Measurements from ENCODE around the gene PDE6C. TPM values are rescaled to one million over a fixed set of nuclear protein-coding genes. Genes with fewer than 3 reads are reported as not detected.

Gene PDE6C
- total RNA-seq, 2 experiments from 2014 or later: not detected

DNA sequence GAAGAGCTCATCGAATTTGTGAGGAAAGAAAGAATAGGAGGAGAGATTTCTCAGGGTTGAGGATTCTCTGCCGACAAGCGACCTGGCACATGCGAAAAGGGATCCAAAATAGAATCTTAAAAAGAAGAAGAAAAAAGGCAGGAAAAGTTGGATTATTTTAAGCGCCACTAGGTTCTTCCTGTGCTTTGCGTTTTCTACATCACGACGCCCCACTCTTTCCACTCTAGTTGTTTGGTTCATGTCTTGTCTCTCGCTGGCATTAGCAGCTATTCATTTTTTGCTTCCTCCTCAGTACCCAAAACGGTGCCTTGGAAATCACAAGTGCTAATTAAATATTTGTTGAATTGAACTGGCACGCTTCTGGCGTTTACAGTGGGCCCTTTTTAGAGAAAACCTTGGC lies 90.7 kb downstream of the PDE6C start:
- POLR2A ChIA-PET: interaction anchor here (0.7 to 1.9 kb wide), 9 partner anchors 8 to 1112 kb away, joined by 3 to 5 read pairs (median 3); partner anchors contain the start of genes CEP55 and HELLS
- no peak for DNase-seq
- peaks cover 22% of the 10 kb centered on the region for H3K4me1 Mint-ChIP-seq

DNA sequence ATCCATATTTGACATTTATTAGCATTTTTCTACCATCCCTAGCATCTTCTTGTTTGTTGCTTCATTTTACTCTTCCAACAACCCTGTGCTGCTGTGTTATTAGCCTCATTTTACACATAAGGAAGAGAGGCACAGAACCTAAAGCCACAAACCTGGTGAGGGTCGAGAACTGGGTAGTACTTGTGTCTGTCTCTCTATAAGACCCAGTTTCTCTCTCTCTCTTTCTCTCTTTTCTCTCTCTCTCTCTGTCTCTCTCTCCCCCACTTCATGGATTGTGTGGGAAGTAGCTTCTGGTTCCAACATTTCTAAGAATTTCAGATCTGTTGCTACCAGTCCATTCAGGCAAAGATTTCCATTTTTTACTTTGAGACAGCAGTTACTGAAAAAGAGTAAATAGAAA lies 91.5 kb downstream of the PDE6C start:
- DNase-seq: no peak
- Mint-ChIP-seq H3K36me3 (ENCODE audit: low read depth) (peaks cover 2% of the 10 kb centered on the region), H3K27me3 (no peaks in the 10 kb centered on the region), H3K4me3 (peak overlapping the region; percentile 51), H3K4me1 (peaks cover 23% of the 10 kb centered on the region), H3K27ac (no peak overlapping the region), H3K9me3 (no peaks in the 10 kb centered on the region)
- POLR2A ChIA-PET: no interaction called here
- CTCF ChIA-PET: no interaction called here

More for the DNA sequence above, 90.7 kb downstream of the PDE6C start:
- peaks cover 3% of the 10 kb centered on the region for H3K36me3 Mint-ChIP-seq (ENCODE audit: low read depth)
- no peak overlapping the region for H3K27ac Mint-ChIP-seq
- CTCF ChIA-PET: interaction anchor here (1.0 to 2.5 kb wide), 5 partner anchors 21 to 1991 kb away, joined by 3 to 6 read pairs (median 5); partner anchors contain the start of gene TCTN3
- H3K9me3 Mint-ChIP-seq: no peaks in the 10 kb centered on the region
- H3K27me3 Mint-ChIP-seq: no peaks in the 10 kb centered on the region
- no peak overlapping the region for H3K4me3 Mint-ChIP-seq

DNA sequence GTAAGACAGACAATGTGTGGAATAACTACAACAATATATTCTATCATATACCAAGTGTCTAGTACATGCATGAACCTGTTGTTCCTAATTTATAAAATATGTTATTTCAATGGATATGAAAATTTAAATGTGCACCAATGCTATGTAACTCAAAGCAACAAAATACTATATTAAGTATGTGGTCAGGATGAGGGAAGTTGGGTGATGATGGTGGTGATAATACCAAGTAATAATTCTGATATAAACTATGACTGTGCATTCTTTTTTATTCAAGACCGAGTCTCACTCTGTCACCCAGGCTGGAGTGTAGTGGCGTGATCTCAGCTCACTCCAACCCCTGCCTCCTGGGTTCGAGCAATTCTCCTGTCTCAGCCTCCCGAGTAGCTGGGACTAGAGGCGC lies 92.1 kb downstream of the PDE6C start:
- no peak for DNase-seq
- no peak overlapping the region for H3K4me3 Mint-ChIP-seq
- no peaks in the 10 kb centered on the region for H3K27me3 Mint-ChIP-seq
- H3K27ac Mint-ChIP-seq: no peak overlapping the region
- ChIA-PET POLR2A (no interaction called here), CTCF (no interaction called here)
- no peaks in the 10 kb centered on the region for H3K9me3 Mint-ChIP-seq
- H3K4me1 Mint-ChIP-seq: peaks cover 20% of the 10 kb centered on the region
- H3K36me3 Mint-ChIP-seq (ENCODE audit: low read depth): no peaks in the 10 kb centered on the region

DNA sequence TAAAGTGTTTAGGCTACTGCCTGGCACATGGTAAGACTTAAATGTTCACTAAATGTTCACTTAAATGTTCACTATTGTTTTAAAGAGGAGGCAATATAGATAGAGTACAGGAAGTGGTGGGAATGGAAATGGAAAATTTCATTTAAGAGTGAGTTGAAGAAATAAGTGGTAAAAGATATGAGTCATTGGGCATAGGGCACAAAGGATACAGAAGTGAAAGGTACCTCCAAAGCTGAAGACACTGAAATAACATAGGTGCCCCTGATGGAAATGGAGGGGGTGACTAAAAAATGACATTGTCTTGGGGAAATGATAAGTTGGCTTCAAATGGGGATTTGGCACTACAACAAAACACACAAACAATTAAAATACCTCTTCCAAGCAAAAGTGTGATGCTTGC lies 95.3 kb downstream of the PDE6C start:
- Mint-ChIP-seq H3K27ac (no peak overlapping the region), H3K4me3 (no peak overlapping the region), H3K36me3 (ENCODE audit: low read depth) (no peaks in the 10 kb centered on the region), H3K9me3 (no peaks in the 10 kb centered on the region), H3K4me1 (peaks cover 18% of the 10 kb centered on the region), H3K27me3 (no peaks in the 10 kb centered on the region)
- DNase-seq: no peak
- ChIA-PET POLR2A (no interaction called here), CTCF (no interaction called here)

DNA sequence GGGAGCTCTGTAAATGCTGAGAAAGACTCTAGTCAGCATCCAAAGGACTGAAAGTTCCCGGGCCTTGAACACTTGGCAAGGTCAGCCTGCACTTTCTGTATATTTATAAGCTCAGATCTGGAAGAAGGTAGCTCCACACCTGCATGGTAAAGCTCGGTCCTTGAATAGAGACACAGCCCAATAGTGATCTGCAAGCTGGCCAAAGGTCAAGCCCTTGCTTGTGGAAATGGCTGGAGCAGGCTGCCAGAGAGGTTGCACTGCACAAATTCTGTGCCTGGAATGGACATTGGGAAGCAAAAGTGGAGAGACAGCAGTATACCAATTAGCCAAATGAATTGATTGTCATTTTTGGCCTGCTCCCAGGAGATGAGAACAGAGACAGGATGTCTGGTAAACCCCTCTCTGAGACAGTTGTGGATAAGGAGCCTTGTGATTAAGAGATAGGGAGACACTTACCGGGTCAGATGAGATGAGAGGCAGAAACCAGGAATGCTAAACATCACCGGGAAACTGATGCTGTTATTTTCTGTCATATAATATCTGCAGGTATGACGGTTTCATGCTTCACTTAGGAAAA lies 98.1 kb downstream of the PDE6C start:
- H3K27ac Mint-ChIP-seq: no peak overlapping the region
- H3K9me3 Mint-ChIP-seq: no peaks in the 10 kb centered on the region
- DNase-seq: no peak
- H3K4me1 Mint-ChIP-seq: peaks cover 13% of the 10 kb centered on the region
- H3K36me3 Mint-ChIP-seq (ENCODE audit: low read depth): no peaks in the 10 kb centered on the region
- CTCF ChIA-PET: no interaction called here
- no peak overlapping the region for H3K4me3 Mint-ChIP-seq
- peaks cover 1% of the 10 kb centered on the region for H3K27me3 Mint-ChIP-seq
- POLR2A ChIA-PET: interaction anchor here (1.0 kb wide), 1 partner anchor 8 kb away, joined by 3 read pairs; the partner anchor contains the start of gene FRA10AC1

DNA sequence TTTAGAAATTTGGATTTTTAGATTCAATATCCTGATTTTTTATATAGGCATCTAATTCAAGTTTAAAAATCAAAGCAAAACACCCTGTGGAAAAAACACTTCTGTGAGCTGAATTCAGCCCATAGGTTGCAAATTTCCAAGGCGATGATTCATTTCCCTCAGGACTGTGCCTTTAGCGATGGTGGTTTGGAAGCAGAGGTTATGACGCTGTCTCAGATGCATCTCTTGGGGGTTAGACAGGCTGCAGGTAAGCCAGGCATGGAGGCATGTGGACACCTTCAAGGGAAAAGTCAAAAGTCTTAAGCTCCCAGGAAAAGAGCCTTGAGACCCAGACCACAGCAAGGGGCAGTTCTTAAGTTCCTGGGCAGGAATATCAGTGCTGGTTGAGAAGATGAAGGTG lies 99.6 kb downstream of the PDE6C start:
- DNase-seq: no peak
- Mint-ChIP-seq H3K36me3 (ENCODE audit: low read depth) (no peaks in the 10 kb centered on the region), H3K27me3 (peaks cover 2% of the 10 kb centered on the region), H3K4me3 (no peak overlapping the region), H3K4me1 (peaks cover 13% of the 10 kb centered on the region), H3K9me3 (no peaks in the 10 kb centered on the region), H3K27ac (no peak overlapping the region)
- CTCF ChIA-PET: no interaction called here
- POLR2A ChIA-PET: interaction anchor here (1.4 kb wide), 1 partner anchor 10 kb away, joined by 5 read pairs; the partner anchor contains the start of gene FRA10AC1

DNA sequence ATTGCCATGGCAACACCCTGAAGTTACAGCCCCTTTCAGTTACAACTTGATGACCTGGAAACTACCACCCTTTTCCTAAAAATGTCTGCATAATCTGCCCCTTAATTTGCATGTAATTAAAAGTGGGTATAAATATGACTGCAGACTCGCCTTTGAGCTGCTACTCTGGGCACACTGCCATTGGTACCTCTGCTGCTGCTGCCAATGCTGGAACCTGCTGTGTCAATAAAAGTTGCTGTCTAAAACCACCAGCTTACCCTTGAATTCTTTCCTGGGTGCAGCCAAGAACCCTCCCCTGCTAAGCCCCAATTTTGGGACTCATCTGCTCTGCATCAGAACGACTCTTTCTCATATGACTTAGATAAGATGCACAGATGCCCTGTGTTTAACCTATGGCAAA lies 100.3 kb downstream of the PDE6C start:
- Mint-ChIP-seq H3K4me1 (peaks cover 6% of the 10 kb centered on the region), H3K9me3 (no peaks in the 10 kb centered on the region), H3K27ac (no peak overlapping the region), H3K4me3 (no peak overlapping the region), H3K36me3 (ENCODE audit: low read depth) (no peaks in the 10 kb centered on the region), H3K27me3 (peaks cover 5% of the 10 kb centered on the region)
- CTCF ChIA-PET: no interaction called here
- POLR2A ChIA-PET: interaction anchor here (1.4 kb wide), 1 partner anchor 11 kb away, joined by 5 read pairs; the partner anchor contains the start of gene FRA10AC1
- no peak for DNase-seq

DNA sequence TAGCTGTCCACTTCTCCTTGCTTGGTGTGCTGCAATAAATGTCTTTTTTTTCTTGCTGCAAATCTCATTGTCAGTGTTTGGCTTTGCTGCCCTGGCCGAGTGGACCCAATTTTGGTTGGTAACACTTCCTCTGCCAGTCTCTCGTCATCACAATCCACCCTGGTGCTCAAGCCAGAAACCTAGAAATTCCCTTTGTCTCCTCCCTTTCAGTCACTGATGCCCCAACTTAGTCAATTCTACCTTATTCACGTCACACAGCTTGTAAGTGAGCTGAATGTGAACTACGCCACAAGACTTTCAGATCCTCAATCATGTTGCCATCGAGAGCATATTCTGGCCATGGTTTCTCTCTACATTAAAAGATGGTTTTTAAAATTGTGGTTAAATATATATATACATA lies 103.0 kb downstream of the PDE6C start:
- DNase-seq: no peak
- H3K4me3 Mint-ChIP-seq: no peak overlapping the region
- no peaks in the 10 kb centered on the region for H3K36me3 Mint-ChIP-seq (ENCODE audit: low read depth)
- no peaks in the 10 kb centered on the region for H3K9me3 Mint-ChIP-seq
- H3K27ac Mint-ChIP-seq: no peak overlapping the region
- H3K27me3 Mint-ChIP-seq: peaks cover 19% of the 10 kb centered on the region
- POLR2A ChIA-PET: no interaction called here
- CTCF ChIA-PET: no interaction called here
- H3K4me1 Mint-ChIP-seq: no peaks in the 10 kb centered on the region

Other genes starting within 250 kb of the PDE6C start
- 10 to 100 TPM; 10.8 to 10.9 TPM for gene MYOF, start 130.2 kb upstream of the PDE6C start, total RNA-seq
- 10 to 100 TPM; 82.5 to 84.6 TPM for gene CEP55, start 115.9 kb upstream of the PDE6C start, total RNA-seq
- not detected for gene FFAR4, start 45.9 kb upstream of the PDE6C start, total RNA-seq
- not detected for gene RBP4, start 11.3 kb upstream of the PDE6C start, total RNA-seq
- 10 to 100 TPM; 11.7 to 14.7 TPM for gene FRA10AC1, start 90.1 kb downstream of the PDE6C start, total RNA-seq
- not detected for gene LGI1, start 145.4 kb downstream of the PDE6C start, total RNA-seq